Left lobe of liver (tissue), 2 donors: ENCODE results near the gene MCRS1. TPM values are rescaled to one million over a fixed set of nuclear protein-coding genes. Genes with fewer than 3 reads are reported as not detected.
A peak's percentile ranks its signal among the peaks of the same experiment; 100 is the strongest.

Experiments
- ATAC-seq: fragments of 200-7000 bp; cut with Tn5 transposase; one replicate; pipeline ENCODE4 v1.9.1; 2020; ENCODE audit warnings: mild to moderate bottlenecking, moderate library complexity
- DNase-seq: peaks from one replicate; pipeline ENCODE4 v3.0.0-alpha.2; 2020; ENCODE audit warnings: low spot score
- total RNA-seq: library from RNA; stranded (reverse); gene quantifications from one replicate; pipeline ENCODE4 v1.2.1, GENCODE V29; 2021
- donor health status: DM: no; HTN: no; CAD: no; lungs with moderate emphysema.
- donor health status: DM: no; HTN: yes; CAD: no.

Gene MCRS1
- total RNA-seq, 1 donor from 2014 or later = 21.0 TPM

DNA sequence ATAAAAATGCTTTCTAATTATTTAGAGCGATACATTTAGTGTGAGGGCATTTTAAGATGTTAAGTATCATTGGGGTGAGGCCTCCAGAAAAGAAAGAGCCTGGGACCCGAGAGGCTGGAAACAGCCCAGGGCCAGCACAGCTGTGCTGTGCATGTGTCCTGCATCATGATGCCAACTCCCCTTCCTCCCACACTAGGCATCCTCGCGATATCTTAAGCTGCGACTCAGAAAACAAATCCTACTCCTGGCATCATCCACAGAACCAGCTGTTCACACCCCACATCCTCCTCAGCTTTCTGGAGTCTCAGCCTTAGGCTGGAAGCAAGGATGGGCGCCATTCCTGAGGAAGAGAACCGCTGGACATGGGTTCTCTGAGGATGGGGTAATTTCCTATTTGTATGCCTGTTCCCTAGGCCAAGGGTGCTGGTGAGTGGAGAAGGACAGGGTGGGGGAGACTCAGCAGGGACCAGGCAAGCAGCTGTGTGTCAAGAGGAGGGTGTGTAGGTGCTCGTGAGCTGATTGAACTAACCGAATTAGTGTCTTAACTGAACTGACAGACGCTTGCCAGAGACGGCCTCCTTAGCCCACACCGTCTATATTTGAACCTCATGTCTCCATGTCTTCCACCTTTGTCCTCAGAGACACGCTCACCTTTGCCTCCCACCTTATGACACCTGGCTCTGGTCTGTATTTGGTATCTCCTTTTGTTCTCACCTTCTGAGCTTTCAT, 15.6 kb upstream of the MCRS1 start:
- no peak for ATAC-seq
- no peak for DNase-seq

DNA sequence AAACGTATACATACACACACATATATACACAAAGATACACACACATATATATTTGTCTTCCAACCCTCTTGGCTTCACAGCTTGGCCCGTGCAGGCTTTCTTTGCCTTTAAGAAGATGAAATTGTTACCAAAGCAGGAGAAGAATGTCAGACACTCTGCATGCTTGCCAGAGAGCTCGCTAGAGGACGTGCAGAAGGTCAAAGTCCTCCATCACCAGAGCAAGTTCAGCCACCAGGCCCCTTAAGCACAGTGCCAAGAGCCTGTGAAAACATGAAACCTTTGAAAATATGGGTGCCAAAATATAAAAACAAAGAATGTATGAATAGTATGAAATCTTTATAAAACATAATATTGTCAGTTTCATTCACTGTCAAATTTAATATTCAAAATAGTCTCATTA, 14.9 kb upstream of the MCRS1 start:
- no peak for DNase-seq
- ATAC-seq = peak; percentile 45

DNA sequence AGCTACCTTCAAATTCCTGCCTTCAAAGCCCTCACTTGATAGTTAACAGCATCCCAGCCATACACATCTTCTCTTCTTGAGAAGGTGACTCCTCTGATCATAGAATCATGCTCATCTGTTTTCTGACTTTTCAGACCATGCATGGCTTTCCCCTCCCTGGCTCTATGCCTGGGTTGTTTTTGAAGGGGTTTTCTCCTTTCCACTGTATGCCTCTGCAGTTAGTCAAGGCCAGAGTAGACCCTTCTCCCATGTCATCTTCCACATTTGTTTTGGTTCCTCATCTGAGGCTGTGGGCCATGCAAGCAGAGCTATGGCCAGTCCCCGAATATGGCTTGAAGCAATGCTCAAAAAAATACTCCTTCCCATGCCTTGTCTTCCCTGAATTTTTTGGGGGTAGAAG, 14.3 kb upstream of the MCRS1 start:
- ATAC-seq = no peak

DNA sequence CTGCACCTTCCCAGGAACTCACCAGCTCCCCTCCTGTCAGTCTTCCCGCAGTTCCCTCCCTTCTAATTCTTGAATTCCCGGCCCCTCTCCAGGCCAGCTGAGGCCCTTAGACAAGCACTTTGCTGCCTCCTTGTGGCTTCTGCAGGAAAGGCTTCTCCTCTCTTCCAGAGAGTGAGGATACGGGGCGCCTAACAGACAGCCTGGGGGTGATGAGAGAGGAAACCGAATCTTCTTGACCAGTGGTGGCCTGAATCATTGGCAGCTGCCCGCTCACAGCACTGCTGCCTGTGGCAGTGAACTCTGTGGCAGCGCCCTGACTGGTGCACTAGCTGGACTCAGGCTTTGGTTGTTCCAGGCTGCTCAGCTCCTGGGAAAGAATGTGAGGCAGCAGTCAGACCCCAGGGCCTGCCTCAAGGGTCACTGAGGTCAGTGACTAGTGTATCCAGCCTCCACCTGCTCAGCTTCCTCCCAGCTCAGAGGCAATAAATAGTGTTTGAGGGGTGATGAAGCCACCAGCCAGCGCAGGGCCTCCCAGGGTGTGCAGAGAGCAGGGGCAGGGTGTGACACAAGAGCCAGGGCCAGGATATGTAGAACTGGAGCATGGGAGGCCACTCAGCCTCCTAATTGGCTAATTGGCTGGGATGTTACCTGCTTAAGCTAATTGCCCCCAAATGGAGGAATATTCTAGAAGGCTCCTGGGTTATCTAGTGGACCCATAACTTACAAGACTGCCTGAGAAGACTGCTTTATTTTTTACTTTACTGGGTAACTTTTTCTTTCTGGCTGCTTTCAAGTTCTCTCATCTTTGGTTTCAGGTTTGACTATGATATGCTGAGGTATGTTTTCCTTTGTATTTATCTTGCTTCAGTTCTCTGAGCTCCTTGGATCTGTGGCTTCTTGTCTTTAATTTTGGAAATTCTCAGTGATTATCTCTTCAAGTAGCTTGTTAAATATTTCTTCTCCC, 12.9 kb upstream of the MCRS1 start:
- ATAC-seq = peak; percentile 95
- DNase-seq = no peak

More for the DNA sequence above, 14.3 kb upstream of the MCRS1 start:
- DNase-seq = no peak

DNA sequence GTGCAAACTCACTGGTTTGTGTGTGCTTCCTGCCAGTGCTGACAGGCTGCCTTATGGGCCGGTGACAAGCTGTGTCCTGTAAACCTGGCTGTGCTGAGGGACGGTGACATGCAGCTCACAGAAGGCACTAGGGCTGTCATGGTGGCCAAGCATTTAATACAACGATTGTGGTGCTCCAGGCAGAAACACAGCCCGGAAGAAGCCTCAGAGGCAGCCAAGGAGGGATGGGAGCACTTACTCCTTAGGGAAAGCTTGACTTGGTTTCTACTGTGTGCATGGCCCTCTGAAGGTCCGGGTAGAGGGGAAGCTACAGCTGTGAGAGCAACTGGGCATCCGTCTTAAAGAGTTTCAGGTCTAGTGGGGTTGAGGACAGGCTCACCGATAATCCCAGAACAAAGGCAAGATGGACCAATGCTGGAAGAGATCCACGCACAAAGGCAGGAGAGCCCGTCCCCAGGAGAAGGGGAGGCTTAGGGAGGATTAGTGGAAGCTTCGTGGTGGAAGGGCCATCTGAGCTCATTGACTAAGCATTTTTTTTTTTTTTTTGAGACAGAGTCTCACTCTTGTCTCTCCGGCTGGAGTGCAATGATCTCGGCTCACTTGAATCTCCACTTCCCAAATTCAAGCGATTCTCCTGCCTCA, 10.7 kb upstream of the MCRS1 start:
- no peak for ATAC-seq
- no peak for DNase-seq

DNA sequence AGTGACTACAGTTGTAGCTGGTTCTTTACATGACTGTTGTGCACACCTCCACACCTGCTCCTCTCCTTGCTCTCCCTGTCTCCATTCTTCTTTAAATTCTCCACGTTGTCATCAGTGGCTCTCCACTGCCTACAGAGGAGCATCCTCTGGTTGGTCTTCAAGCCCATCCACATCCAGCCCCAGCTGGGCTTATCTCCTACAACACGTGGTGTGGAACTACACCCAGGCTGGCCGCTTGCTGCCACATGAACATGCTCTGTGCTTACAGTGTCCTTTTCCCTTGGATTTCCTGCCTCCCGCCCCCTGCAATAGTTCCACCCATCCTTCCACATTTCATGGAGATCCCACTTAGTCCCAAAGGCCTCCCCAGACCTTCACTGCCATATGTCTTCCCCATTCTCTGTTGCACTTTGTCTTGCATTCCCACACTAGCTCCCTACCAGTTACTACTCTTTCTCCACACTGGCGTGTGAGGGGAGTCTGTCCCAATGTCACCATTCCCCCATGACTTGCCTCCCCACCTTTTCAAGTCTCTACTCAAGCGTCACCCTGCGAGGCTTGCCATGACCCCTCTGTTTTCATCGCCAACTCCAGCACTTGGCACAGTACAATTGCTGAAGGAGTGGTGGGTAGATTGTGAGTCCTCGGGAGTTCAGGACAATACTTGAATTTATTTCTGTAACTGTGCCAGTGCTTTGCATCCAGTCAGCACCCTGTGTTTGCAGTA, 9.8 kb upstream of the MCRS1 start:
- no peak for ATAC-seq
- no peak for DNase-seq

DNA sequence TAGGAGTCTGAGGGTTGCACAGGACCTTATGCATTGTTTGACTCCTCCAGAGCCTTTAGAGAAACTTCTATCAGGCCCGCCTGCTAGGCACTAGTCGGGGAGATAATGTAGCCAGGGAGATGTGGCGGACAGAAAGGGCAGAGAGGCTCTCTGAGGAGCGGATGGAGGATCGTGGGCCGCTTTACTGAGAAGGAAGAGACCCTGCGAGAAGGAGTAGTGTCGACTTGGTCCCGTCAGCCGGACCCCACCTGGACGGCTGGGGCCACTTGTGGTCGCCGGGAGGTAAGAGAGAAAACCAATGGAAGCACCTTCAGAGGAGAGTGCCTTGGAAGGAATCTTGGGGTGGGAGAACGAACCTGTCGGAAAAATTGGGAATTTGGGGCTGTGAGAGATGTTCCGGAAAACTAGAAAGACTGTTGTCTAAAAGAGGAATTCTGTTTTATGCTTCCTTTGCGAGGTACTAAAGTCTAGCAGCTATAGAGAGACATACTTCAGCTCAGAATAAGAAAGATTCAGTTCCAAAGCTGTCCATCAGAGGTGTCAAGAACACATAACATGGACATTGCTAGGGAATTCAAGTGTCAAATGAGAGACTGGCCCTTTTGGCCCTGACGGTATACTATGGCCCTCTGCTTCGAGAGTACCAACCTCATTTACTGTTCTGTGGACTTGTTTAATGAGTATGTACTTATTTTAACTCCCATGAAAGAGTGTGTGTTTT, 660 bp upstream of the MCRS1 start:
- ATAC-seq (no peak), DNase-seq (no peak)

DNA sequence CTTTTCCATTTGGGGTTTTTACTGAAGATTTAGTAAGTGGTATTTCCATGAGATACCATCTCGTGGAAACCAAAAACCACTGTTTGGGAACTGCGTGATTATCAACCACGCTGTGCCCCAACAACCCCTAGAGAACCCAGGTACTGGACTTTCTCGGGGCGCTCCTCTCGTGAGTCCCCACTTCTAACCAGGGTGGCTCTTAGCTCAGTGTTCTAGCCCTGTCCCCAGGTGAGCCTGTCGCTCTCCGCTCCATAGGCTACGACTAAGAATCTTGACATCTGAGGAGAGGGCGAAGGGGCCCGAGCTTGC, 686 bp downstream of the MCRS1 start:
- ATAC-seq (peak; percentile 7), DNase-seq (no peak)

DNA sequence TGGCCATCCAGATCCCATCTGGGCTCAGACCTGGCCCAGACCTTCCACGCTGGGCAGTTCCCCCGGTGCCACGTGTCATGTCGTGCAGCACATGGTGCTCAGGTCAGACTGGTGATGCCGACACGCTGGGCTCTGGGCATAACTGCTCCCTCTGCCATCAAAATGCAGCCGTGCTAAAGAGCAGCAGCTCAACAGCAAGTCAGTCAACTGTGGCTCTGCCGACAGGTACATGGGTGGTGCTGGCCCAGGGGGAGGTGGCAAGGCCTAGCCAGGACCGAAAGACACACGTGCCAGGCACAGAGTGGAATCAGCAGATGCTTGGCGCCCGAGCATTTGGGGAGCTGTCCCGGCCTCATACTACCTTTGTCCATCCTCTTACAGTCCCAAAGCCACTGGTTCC, 1.6 kb downstream of the MCRS1 start:
- DNase-seq (no peak), ATAC-seq (no peak)

DNA sequence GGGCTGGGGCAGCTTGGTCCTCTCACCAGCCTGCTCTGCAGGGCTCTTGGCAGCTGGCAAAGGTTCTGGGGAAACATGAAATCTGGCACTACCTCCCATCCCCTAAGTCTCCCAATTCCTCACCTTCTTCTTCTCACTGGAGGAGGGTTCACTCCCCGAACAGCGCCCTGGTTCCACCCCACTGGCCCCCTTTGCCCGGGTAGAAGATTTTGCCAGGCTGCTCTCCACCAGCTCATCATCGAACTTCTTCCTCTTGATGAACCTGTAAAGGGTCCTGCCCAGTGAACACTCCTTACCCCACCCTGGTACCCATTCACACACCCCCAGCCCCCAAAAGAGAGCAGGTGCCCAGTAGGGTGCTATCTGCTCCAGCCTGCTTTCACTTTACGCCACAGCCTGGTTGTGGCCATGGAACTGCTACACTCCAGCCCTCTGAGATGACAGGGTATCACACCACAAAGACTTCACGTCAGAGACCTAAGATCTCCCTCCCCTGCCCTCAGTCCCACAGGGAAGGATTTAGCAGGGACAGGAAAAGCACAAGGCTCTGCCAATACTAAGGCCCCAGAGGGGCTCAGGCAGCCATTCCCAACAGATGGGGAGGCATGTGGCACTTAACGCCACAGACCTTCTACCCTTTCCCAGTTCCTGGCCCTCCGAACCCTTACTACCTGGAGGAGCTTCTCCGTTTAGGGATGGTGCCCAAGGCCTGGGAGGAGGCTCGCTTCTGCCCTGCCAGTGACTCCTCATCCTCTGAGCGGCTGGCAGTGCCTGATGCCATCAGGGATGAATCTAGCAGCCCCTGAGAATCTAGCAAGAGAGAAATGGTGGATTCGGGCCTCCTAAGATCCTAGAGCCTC, 2.3 kb downstream of the MCRS1 start:
- DNase-seq = no peak
- ATAC-seq = no peak

DNA sequence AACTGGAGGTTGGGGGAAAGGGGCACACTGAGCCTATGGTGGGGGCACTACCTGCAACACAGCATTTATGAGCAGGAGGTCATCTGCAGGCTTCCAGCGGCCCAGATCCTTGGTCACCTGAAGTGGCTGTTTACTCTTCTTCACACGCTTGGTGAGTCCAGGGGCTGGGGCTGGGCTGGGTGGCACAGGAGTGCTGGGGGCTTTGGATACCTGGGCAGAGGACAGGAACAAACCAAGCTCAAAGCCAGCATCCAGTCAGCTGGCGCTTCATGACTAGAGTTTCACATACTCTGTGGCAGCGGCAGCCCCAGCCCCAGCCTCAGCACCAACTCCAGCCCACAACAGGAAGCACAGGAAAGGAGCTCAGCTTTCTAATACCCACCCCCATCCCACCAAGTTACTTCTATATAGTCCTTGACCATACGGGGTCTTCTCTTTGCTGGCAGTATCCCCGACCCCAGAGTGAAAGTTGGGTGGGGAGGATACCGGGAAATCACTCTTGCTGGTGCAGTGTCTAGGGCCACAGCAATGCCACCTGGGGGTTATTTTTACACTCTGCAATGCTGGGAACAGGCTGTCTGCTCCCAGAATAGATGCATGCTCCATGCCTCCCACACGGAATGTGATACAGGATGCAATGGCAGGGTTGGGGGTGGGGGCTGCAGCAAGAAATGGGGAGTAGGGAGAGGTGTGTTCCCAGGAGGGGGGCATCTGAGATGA, 3.1 kb downstream of the MCRS1 start:
- ATAC-seq = no peak
- DNase-seq = no peak

DNA sequence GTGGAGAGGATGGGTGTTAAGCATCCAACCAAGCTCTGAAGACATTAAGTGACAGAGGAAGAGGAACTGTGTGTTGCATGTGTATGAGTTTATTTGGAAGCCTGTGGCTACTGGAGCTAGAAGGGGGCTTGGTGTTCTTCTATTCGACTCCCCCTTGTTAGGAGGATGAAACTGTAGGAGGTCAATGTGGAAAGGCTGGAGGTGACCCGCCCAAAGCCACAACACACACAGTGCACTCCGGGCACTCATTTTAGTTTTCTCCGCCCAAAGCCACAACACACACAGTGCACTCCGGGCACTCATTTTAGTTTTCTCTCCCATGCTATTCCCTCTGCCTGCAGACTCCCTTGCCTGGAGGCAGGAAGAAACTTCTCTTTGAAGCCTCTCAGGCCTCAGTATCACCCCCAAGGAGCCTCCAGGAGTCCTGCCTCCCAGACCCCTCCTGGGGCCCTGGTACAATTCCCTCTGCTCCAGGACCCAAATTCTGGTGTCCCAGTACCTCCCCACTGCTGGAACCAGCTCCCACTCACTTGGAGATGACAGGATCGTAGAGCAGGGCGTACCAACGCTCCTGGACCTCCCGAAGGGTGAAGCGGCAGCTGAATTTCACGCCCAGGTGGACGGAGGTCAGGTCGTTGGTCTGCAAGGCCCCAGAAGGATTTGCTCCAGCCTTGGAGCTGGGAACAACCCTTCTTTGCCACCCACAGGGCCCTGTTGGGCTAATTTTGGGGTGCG, 3.8 kb downstream of the MCRS1 start:
- ATAC-seq (no peak), DNase-seq (no peak)

DNA sequence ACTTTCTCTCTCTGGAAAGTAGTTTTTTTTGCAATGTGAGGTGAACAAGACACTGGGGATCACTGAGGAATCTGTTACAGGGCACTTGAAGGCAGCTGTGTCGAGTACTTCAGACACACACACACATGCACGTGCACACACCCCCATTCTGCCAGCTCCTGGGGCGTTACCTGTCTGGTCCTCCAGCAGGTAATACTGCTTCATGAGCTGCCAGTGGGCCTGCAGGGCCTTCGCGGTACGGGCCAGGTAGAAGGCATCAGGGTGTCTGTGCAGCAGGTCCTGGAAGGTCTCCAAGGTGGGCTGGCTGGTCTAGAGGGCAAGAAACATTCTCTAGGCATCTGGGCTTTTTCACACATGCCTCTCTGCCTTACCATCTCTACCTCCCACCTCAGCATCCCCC, 5.1 kb downstream of the MCRS1 start:
- no peak for DNase-seq
- ATAC-seq = no peak

DNA sequence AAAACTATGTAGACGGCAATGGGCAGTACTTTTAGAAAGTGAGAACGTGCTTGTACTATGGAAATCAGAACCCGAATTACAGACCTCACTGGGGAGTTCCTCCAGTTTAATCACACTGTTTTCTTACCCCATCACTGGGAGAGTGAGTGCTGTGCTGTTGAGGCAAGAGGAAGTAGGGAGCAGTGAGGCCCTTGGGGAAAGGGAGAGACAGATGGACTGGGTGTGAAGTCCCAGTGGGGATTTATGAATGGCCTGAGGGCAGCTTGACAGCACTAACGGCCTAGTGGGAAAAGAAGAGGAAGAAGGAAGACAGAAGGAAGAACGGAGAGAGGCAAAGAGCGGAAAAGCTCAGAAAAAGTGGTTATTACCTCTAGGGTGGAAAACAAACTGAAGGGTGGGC, 5.7 kb downstream of the MCRS1 start:
- ATAC-seq = no peak
- no peak for DNase-seq

DNA sequence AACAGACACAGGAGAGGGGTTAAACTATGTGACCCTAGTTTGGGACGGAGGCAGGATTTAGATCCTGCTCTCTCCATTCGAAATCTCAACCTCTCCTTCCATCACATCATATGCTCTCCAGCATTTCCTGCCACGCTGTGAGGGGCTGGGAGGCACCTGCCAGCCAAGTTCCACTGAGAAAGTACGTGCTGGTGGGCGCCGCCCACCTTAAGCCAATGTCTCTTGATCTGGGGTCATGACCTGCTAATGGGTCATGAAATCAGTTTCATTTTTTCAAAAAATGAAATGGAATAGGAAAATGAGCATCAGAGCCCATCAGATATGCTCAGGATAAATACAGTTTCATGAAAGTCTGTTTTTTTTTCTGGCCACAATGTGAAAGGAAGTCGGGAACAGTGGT, 7.2 kb downstream of the MCRS1 start:
- DNase-seq = no peak
- no peak for ATAC-seq

DNA sequence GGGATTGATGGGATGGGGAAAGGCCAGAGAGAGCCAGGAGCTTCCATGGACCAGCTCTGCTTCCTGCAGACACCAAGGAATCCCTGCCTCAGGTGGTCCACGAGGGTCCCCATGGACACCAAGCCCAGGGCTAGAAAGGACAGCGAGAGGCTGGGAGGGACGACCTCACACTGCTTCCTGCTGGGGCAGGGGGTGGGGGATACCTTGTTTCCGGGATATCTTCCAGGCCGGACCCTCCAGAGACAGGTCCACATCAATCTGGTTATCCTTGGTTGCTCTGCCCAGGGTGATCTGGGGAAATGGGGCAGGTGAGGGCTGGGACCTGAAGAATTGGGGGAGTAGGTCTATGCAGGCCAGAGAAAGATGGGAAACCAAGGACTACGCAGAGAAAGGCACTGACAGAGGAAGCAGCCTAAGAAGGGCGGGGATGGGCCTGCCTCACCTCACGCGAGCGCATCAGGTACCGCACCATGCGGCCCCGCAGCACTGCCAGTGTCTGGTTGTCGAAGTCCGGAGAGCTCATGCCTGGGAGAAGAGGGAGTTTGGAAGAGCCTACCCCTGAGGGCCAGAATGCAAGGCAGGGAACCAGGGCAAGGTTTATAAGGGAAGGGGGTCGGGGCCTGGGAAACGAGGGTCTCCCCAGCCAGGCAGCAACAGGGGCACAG, 8.8 kb downstream of the MCRS1 start:
- DNase-seq = no peak
- no peak for ATAC-seq

DNA sequence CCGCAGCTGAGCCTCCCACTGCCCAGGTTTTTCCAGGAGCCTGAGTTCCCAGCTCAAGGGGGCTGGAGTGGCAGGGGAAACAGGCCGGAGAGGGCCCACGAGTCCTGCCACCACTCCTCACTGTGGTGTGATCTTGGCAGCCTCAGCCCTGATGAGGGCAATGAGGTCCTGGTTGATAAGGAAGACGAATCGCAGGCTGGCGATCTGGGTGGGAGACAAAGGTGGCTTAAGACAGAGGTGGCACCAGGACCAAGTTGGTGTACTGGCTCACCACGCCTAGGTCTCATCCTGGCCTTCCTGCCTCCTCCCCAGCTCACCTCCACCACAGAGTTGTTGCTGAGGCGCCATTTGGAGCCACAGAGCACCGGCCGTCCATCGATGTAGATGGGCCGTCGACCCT, 9.4 kb downstream of the MCRS1 start:
- no peak for ATAC-seq
- no peak for DNase-seq

DNA sequence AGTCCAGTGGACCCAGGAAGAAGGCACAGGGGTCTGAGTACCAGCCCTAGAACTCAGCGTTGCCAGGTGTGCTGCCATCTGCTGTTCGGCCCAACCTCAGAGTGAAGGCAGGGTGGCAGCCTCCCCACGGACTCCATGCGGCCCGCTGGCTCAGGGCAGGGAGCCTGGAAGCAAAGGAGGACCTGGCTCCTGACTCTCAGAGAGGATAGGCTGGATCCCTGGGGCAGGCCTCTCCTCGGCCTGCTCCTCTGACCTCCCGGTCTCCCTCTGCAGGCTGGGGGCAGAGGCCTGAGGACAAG, 10.1 kb downstream of the MCRS1 start:
- ATAC-seq (peak; percentile 65), DNase-seq (no peak)
